Nephron (organoid): ENCODE measurements around the gene DNAH5.

Experiments used
- H3K27ac Mint-ChIP-seq, 3 experiments: 2 replicates each; pipeline ENCODE4 v1.8.0; 2020; ENCODE audit warnings: mixed read lengths in 3 of 3, mild to moderate bottlenecking in 2 of 3, moderate library complexity in 1 of 3
- H3K27me3 Mint-ChIP-seq: 2 replicates; pipeline ENCODE4 v1.8.0; 2021; ENCODE audit warnings: low read depth, mild to moderate bottlenecking, moderate library complexity, mixed read lengths
- H3K36me3 Mint-ChIP-seq: 2 replicates; pipeline ENCODE4 v1.8.0; 2020; ENCODE audit warnings: low read depth, mixed read lengths
- H3K4me1 Mint-ChIP-seq: 2 replicates; pipeline ENCODE4 v1.8.0; 2020; ENCODE audit warnings: mixed read lengths
- H3K4me3 Mint-ChIP-seq, 3 experiments: 2 replicates each; pipeline ENCODE4 v1.8.0; 2020; ENCODE audit warnings: mild to moderate bottlenecking in 3 of 3, mixed read lengths in 3 of 3, moderate library complexity in 2 of 3
- H3K9me3 Mint-ChIP-seq: 2 replicates; pipeline ENCODE4 v1.8.0; 2020; ENCODE audit warnings: mixed read lengths
- CTCF ChIP-seq, 3 experiments: fragments of 200-600 bp; sonication (generic); IDR thresholded peaks; one replicate each; pipeline ENCODE4 v1.5.0; 2021; ENCODE audit warnings: antibody characterized with exemption in 3 of 3; ENCODE audit not compliant: unreplicated experiment in 3 of 3

Gene DNAH5

GRCh38 chr5:13658152-13658551, 286.3 kb downstream of the DNAH5 start:
- TF ChIP-seq CTCF (IDR thresholded peaks at IDR 0.05; ENCODE audit: unreplicated experiment in 3 of 3): no peak
- Mint-ChIP-seq H3K4me3 (no peak overlapping the region), H3K4me1 (no peaks in the 10 kb centered on the region), H3K9me3 (no peaks in the 10 kb centered on the region), H3K27ac (no peak overlapping the region), H3K27me3 (no peaks in the 10 kb centered on the region), H3K36me3 (no peaks in the 10 kb centered on the region)

GRCh38 chr5:13653709-13654108, 290.8 kb downstream of the DNAH5 start:
- Mint-ChIP-seq H3K9me3 (no peaks in the 10 kb centered on the region), H3K27ac (no peak overlapping the region), H3K27me3 (peaks cover 5% of the 10 kb centered on the region), H3K4me1 (no peaks in the 10 kb centered on the region), H3K4me3 (no peak overlapping the region), H3K36me3 (no peaks in the 10 kb centered on the region)
- no peak for TF ChIP-seq CTCF (IDR thresholded peaks at IDR 0.05; ENCODE audit: unreplicated experiment in 3 of 3)

GRCh38 chr5:13649656-13650055, 294.8 kb downstream of the DNAH5 start:
- no peaks in the 10 kb centered on the region for H3K4me1 Mint-ChIP-seq
- H3K36me3 Mint-ChIP-seq: no peaks in the 10 kb centered on the region
- H3K27ac Mint-ChIP-seq: no peak overlapping the region
- H3K4me3 Mint-ChIP-seq: no peak overlapping the region
- peaks cover 13% of the 10 kb centered on the region for H3K27me3 Mint-ChIP-seq
- no peak for TF ChIP-seq CTCF (IDR thresholded peaks at IDR 0.05; ENCODE audit: unreplicated experiment in 3 of 3)
- no peaks in the 10 kb centered on the region for H3K9me3 Mint-ChIP-seq

GRCh38 chr5:13648822-13649221, 295.7 kb downstream of the DNAH5 start:
- H3K27ac Mint-ChIP-seq: no peak overlapping the region
- H3K9me3 Mint-ChIP-seq: no peaks in the 10 kb centered on the region
- no peak overlapping the region for H3K4me3 Mint-ChIP-seq
- H3K36me3 Mint-ChIP-seq: no peaks in the 10 kb centered on the region
- TF ChIP-seq CTCF (IDR thresholded peaks at IDR 0.05; ENCODE audit: unreplicated experiment in 3 of 3): no peak
- H3K27me3 Mint-ChIP-seq: peaks cover 13% of the 10 kb centered on the region
- H3K4me1 Mint-ChIP-seq: no peaks in the 10 kb centered on the region

- H3K4me1 Mint-ChIP-seq: no peaks in the 10 kb centered on the region
- no peak for TF ChIP-seq CTCF (IDR thresholded peaks at IDR 0.05; ENCODE audit: unreplicated experiment in 3 of 3)
- H3K9me3 Mint-ChIP-seq: no peaks in the 10 kb centered on the region
- no peak overlapping the region for H3K27ac Mint-ChIP-seq
- H3K36me3 Mint-ChIP-seq: no peaks in the 10 kb centered on the region
- H3K27me3 Mint-ChIP-seq: peaks cover 8% of the 10 kb centered on the region
- no peak overlapping the region for H3K4me3 Mint-ChIP-seq
Observed at GRCh38 chr5:13643734-13644133, 300.8 kb downstream of the DNAH5 start.

GRCh38 chr5:13643196-13643595, 301.3 kb downstream of the DNAH5 start:
- Mint-ChIP-seq H3K27ac (no peak overlapping the region), H3K4me3 (no peak overlapping the region), H3K36me3 (no peaks in the 10 kb centered on the region), H3K27me3 (peaks cover 8% of the 10 kb centered on the region), H3K9me3 (no peaks in the 10 kb centered on the region), H3K4me1 (no peaks in the 10 kb centered on the region)
- TF ChIP-seq CTCF (IDR thresholded peaks at IDR 0.05; ENCODE audit: unreplicated experiment in 3 of 3): no peak
